A549 (cell line): ENCODE data around the gene JPH2. TPM values are rescaled to one million over a fixed set of nuclear protein-coding genes. Genes with fewer than 3 reads are reported as not detected.

Experiments
- ATAC-seq, 2 experiments: fragments of 200-7000 bp in 1 of 2; fragments of >200 bp in 1 of 2; cut with Nextera tagmentation in 1 of 2; cut with Tn5 transposase in 1 of 2; 3 replicates each; pipeline versions ENCODE4 v1.8.0 to v1.9.1; 2018 to 2020; ENCODE audit warnings: mild to moderate bottlenecking in 1 of 2, moderate library complexity in 1 of 2
- CTCF ChIA-PET: fragments of 300-600 bp; sonication (Branson Sonifier 250); formaldehyde crosslinking; extraction: SDS; loops from one replicate; lab custom pipeline; 2021; ENCODE audit warnings: antibody characterized with exemption, inconsistent platforms; lab: Yijun Ruan, JAX
- POLR2A ChIA-PET: fragments of 350-600 bp; formaldehyde crosslinking; extraction: SDS; loops from one replicate; lab custom pipeline; 2021; ENCODE audit warnings: antibody characterized with exemption, inconsistent platforms; lab: Yijun Ruan, JAX
- DNase-seq, 2 experiments: peaks; one replicate each; pipeline versions ENCODE4 v3.0.0 to v3.0.0-alpha.2; 2011 to 2016; ENCODE audit warnings: low read depth in 1 of 2, low spot score in 1 of 2
- FAIRE-seq: peaks from 2 replicates; lab custom pipeline; 2011; peaks lifted over from hg19 to GRCh38; lab: Jason Lieb, UNC
- H3K27ac ChIP-seq, 2 experiments: fragments of >200 bp; sonication (Bioruptor Twin); formaldehyde crosslinking; 3 replicates each; pipeline ENCODE4 v1.5.1; 2016 to 2017
- H3K4me1 ChIP-seq: fragments of >200 bp; sonication (Bioruptor Twin); formaldehyde crosslinking; 3 replicates; pipeline ENCODE4 v1.6.1; 2016
- H3K4me2 ChIP-seq: fragments of >200 bp; sonication (Bioruptor Twin); formaldehyde crosslinking; 3 replicates; pipeline ENCODE4 v1.6.1; 2016
- H3K4me3 ChIP-seq: fragments of >200 bp; sonication (Bioruptor Twin); formaldehyde crosslinking; 3 replicates; pipeline ENCODE4 v1.5.1; 2016
- H3K9me3 ChIP-seq: fragments of >200 bp; sonication (Bioruptor Twin); formaldehyde crosslinking; 3 replicates; pipeline ENCODE4 v1.6.1; 2016
- BHLHE40 ChIP-seq: IDR thresholded peaks from 2 replicates; pipeline ENCODE4 v1.6.1; 2012; ENCODE audit warnings: low read depth, low read length, inconsistent platforms
- CHD4 ChIP-seq: fragments of 200-600 bp; sonication (generic); IDR thresholded peaks from 2 replicates; pipeline ENCODE4 v1.6.1; 2016; ENCODE audit warnings: antibody characterized with exemption, mild to moderate bottlenecking, borderline replicate concordance
- EP300 ChIP-seq, 2 experiments: fragments of >200 bp; sonication (Bioruptor Twin); formaldehyde crosslinking; IDR thresholded peaks; 2 replicates in 1 of 2; 3 replicates in 1 of 2; pipeline ENCODE4 v1.6.1; 2016 to 2017
- FOSL2 ChIP-seq, 2 experiments: fragments of 450-650 bp in 1 of 2; fragments of >200 bp in 1 of 2; sonication (Bioruptor Twin) in 1 of 2; formaldehyde crosslinking; IDR thresholded peaks; 2 replicates each; pipeline versions ENCODE4 v1.5.0 to v1.6.1; 2016 to 2020; ENCODE audit warnings: mild to moderate bottlenecking in 1 of 2, moderate library complexity in 1 of 2
- FOXS1 ChIP-seq: fragments of 250-450 bp; sonication (Bioruptor Pico); IDR thresholded peaks from 2 replicates; pipeline ENCODE4 v1.5.0; 2020; ENCODE audit warnings: mild to moderate bottlenecking, moderate library complexity
- HEYL ChIP-seq: fragments of 250-450 bp; sonication (Bioruptor Pico); IDR thresholded peaks from 2 replicates; pipeline ENCODE4 v1.8.0; 2021; ENCODE audit warnings: mild to moderate bottlenecking, moderate library complexity
- HOXB13 ChIP-seq: fragments of 250-450 bp; sonication (Bioruptor Pico); IDR thresholded peaks from 2 replicates; pipeline ENCODE4 v1.5.0; 2020; ENCODE audit warnings: low read depth, mild to moderate bottlenecking, moderate library complexity
- HOXB5 ChIP-seq: fragments of 250-450 bp; sonication (Bioruptor Pico); IDR thresholded peaks from 2 replicates; pipeline ENCODE4 v1.5.0; 2020; ENCODE audit warnings: mild to moderate bottlenecking, moderate library complexity
- JUN ChIP-seq, 2 experiments: fragments of >200 bp; sonication (Bioruptor Twin); formaldehyde crosslinking; IDR thresholded peaks; 2 replicates in 1 of 2; 3 replicates in 1 of 2; pipeline ENCODE4 v1.6.1; 2016 to 2017
- KDM5A ChIP-seq: fragments of 200-600 bp; sonication (generic); IDR thresholded peaks from 2 replicates; pipeline ENCODE4 v1.6.1; 2016; ENCODE audit warnings: antibody characterized with exemption, mild to moderate bottlenecking
- NPAS2 ChIP-seq: fragments of 250-450 bp; sonication (Bioruptor Pico); IDR thresholded peaks from 2 replicates; pipeline ENCODE4 v1.8.0; 2022; ENCODE audit warnings: mild to moderate bottlenecking, moderate library complexity, borderline replicate concordance
- POLR2AphosphoS2 ChIP-seq: conservative IDR thresholded peaks from 2 replicates; pipeline ENCODE4 v1.6.1; 2012; ENCODE audit warnings: low read length, improper control_type of control experiment, inconsistent platforms
- WGBS: methylation state at CpG from one replicate; pipeline ENCODE4 v1.1.6; 2017; ENCODE audit errors: missing lambda C conversion rate; 5-methylcytosine and 5-hydroxymethylcytosine counted together
- polyA plus RNA-seq, 4 experiments: library from polyadenylated mRNA; depleted of rRNA in 3 of 4; stranded (reverse); fragments of >200 nt; fragmentation: RNase III in 1 of 4; extraction: RNeasy Plus Mini Kit Qiagen cat#74134 plus additional on column Dnase treatment in 1 of 4; gene quantifications; 2 replicates in 3 of 4; 3 replicates in 1 of 4; pipeline ENCODE4 v1.2.3, GENCODE V29; 2011 to 2017
- TF ChIP-seq, protein P1 (sequence below): IDR thresholded peaks from 2 replicates; pipeline ENCODE4 v1.6.1; 2012
- TF ChIP-seq, protein P2 (sequence below): fragments of 250-450 bp; sonication (Bioruptor Pico); IDR thresholded peaks from 2 replicates; pipeline ENCODE4 v1.5.0; 2021; ENCODE audit warnings: mild to moderate bottlenecking, moderate library complexity, borderline replicate concordance
- TF ChIP-seq, protein P3 (sequence below): fragments of 450-650 bp; IDR thresholded peaks from 2 replicates; pipeline ENCODE4 v1.6.1; 2014; ENCODE audit warnings: antibody characterized with exemption

JPH2 gene
- polyA plus RNA-seq, 2 of the 4 experiments (the other 2 are of a cell fraction) = 0.83 to 3.3 TPM

DNA sequence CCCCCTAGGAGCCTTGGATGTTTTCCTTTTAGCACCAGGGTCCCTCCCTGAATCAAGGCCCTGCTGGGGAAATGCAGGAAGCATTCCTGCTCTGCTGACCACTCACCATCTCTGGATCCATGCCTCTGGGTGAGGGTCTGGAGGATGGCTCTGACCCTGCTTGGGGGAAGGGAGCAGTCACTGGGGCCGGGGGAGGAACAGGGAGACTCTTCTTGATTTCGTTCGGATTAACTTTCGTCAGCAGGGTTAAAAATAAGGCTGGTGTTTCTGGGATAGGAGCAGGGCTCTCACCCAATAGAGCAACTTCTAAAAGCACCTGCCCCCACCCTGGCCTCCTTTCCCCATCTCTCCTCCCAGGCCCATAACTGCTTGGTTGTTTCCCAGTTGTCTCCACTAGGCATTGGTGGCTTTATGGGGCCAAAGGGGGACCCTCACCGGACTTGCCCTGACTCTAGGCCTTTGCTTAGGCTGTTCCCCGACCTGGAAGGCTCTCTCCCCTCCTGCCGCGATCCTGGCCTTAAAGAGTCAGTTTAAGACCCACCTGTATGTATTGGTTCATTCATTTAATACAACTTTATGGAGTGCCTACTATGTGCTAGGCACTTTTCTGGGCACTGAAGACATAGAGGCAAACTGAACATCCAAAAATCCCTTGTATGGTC lies 63.0 kb downstream of the JPH2 start (continued):
- TF ChIP-seq EP300 (IDR thresholded peaks at IDR 0.05) = no peak

DNA sequence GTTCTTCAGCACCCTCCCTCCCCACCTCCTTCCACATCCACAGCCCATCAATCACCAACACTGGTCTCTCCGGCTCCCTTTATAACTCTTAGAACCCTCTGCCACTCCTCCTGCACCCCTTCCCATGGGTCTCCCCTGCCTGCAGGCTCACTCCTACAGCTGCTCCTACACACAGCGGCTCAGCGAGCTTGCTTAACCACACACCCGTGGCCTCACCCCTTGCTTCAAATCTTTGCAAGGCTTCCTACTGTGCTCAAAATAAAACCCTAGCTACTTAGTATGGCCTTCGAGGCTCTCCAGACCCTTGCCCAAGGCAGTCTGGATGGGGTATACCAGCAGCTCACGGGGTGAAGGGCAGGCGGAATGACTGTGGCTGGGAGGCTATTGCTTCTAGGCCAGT lies 63.7 kb downstream of the JPH2 start:
- no peak overlapping the region for H3K4me3 ChIP-seq
- no peaks in the 10 kb centered on the region for H3K9me3 ChIP-seq
- TF ChIP-seq, protein P1, sequence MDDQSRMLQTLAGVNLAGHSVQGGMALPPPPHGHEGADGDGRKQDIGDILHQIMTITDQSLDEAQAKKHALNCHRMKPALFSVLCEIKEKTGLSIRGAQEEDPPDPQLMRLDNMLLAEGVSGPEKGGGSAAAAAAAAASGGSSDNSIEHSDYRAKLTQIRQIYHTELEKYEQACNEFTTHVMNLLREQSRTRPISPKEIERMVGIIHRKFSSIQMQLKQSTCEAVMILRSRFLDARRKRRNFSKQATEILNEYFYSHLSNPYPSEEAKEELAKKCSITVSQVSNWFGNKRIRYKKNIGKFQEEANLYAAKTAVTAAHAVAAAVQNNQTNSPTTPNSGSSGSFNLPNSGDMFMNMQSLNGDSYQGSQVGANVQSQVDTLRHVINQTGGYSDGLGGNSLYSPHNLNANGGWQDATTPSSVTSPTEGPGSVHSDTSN = no peak
- TF ChIP-seq CHD4 = no peak
- TF ChIP-seq, protein P2, sequence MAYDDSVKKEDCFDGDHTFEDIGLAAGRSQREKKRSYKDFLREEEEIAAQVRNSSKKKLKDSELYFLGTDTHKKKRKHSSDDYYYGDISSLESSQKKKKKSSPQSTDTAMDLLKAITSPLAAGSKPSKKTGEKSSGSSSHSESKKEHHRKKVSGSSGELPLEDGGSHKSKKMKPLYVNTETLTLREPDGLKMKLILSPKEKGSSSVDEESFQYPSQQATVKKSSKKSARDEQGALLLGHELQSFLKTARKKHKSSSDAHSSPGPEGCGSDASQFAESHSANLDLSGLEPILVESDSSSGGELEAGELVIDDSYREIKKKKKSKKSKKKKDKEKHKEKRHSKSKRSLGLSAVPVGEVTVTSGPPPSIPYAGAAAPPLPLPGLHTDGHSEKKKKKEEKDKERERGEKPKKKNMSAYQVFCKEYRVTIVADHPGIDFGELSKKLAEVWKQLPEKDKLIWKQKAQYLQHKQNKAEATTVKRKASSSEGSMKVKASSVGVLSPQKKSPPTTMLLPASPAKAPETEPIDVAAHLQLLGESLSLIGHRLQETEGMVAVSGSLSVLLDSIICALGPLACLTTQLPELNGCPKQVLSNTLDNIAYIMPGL (CRISPR knock-in tag) = no peak
- TF ChIP-seq KDM5A = no peak
- TF ChIP-seq HOXB5 (CRISPR knock-in tag) = no peak
- TF ChIP-seq BHLHE40 = no peak
- TF ChIP-seq NPAS2 = no peak
- no peak for TF ChIP-seq POLR2AphosphoS2
- no peak for TF ChIP-seq FOXS1 (CRISPR knock-in tag)
- no peak for TF ChIP-seq HEYL
- TF ChIP-seq, protein P3, sequence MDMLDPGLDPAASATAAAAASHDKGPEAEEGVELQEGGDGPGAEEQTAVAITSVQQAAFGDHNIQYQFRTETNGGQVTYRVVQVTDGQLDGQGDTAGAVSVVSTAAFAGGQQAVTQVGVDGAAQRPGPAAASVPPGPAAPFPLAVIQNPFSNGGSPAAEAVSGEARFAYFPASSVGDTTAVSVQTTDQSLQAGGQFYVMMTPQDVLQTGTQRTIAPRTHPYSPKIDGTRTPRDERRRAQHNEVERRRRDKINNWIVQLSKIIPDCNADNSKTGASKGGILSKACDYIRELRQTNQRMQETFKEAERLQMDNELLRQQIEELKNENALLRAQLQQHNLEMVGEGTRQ = no peak
- no peak overlapping the region for H3K4me2 ChIP-seq
- ChIA-PET CTCF (interaction anchor here (0.8 to 13.2 kb wide), 3 partner anchors 15 to 261 kb away, joined by 3 to 460 read pairs (median 4); partner anchors contain the start of gene JPH2), POLR2A (no interaction called here)
- FAIRE-seq (no peak), DNase-seq (no peak), ATAC-seq (no peak)
- WGBS = 82% methylated on average over 7 of the region's 7 CpGs
- no peak overlapping the region for H3K27ac ChIP-seq
- no peaks in the 10 kb centered on the region for H3K4me1 ChIP-seq

DNA sequence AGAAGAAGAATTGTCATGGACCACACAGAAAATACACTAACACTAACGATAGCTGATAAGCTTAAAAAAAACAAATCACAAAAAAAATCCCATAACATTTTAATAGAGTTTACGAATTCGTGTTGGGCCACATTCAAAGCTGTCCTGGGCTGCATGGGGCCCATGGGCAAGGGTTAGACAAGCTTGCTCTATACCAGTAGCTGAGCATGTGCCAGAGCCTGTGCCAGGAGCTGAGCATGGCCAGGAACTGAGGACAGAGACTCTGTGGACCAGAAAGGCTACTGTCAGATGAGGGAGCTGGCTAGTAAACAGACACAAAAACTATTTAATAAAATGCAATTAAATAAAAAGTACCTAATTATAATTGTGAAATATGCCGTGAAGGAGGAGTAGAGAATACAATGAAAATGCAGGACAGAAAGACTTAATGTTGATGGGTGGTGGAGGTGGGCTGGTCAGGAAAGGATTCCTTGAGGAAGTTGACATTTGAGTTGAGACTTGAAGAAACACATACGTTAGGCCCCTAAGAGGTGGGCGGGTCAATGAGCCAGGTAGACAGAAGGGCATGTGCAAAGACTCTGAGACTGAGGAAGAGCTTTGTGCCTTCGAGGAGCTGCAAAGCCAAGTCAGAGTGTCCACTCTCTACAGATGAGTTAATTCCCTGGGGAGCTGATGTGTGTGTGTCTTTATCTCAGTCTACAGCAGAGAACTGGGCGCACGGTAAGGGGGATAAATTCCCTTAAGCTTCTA lies 66.1 kb downstream of the JPH2 start:
- ChIA-PET CTCF (interaction anchor here (0.6 to 13.2 kb wide), 7 partner anchors 9 to 351 kb away, joined by 3 to 460 read pairs (median 3); partner anchors contain the start of gene JPH2), POLR2A (no interaction called here)
- no peak for TF ChIP-seq JUN (IDR thresholded peaks at IDR 0.05)
- TF ChIP-seq FOSL2 (IDR thresholded peaks at IDR 0.05) = no peak
- TF ChIP-seq FOSL2 (CRISPR knock-in tag; IDR thresholded peaks at IDR 0.05) = no peak
- TF ChIP-seq HOXB13 = no peak

More for the DNA sequence above, 66.1 kb downstream of the JPH2 start:
- Histone ChIP-seq H3K4me1 (no peaks in the 10 kb centered on the region), H3K27ac (no peak overlapping the region), H3K9me3 (no peaks in the 10 kb centered on the region), H3K4me2 (no peak overlapping the region), H3K4me3 (no peak overlapping the region)
- WGBS = 74% methylated on average over 9 of the region's 9 CpGs
- ATAC-seq (no peak), DNase-seq (no peak), FAIRE-seq (no peak)
